ENCODE data around the gene NTM.

Gene NTM

DNA sequence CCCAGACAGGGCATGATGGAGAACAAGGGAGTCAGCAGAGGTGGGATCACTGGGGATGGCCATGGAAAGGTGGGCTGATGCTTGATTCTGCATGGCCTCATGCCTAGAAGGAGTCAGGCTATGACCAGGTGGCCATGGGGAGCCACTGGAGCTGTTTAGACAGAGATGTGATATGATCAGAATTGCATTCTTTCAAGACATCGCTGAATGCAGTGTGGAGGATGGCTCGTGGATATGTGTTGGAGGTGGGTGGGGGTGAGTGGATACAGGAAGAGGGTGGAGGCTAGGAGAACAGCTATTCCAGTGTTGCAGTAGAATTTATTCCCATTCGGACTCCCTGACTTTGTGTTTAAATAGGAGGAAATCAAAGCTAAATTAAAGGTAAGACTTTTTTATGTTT, 841.1 kb downstream of the NTM start:
- DNase-seq = no peak

DNA sequence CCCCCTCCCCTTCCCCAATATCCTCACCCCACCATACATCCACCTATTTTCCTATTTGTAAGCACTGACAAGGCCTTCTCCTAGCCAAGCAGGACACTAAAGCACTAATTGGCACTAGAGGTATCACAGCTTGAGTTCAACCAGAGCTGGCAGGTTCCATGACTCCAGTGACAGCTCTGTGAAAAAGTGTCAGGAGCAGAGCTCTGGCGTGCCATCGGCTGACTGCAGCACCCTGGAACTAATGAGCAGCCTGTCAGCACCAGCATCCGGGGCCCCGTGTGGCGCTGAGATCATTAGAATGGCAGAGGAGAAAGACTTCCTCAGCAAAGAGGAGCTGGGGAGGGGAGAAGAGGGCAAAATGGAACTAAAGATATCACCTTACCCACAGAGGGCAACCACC, 847.4 kb downstream of the NTM start:
- DNase-seq = no peak

- no peak for DNase-seq
Observed at GRCh38 chr11:132220474-132220873, 850.1 kb downstream of the NTM start.

- no peak for DNase-seq
Observed at GRCh38 chr11:132222345-132222744, 851.9 kb downstream of the NTM start.

- no peak for DNase-seq
Observed at GRCh38 chr11:132226522-132226921, 856.1 kb downstream of the NTM start.

DNA sequence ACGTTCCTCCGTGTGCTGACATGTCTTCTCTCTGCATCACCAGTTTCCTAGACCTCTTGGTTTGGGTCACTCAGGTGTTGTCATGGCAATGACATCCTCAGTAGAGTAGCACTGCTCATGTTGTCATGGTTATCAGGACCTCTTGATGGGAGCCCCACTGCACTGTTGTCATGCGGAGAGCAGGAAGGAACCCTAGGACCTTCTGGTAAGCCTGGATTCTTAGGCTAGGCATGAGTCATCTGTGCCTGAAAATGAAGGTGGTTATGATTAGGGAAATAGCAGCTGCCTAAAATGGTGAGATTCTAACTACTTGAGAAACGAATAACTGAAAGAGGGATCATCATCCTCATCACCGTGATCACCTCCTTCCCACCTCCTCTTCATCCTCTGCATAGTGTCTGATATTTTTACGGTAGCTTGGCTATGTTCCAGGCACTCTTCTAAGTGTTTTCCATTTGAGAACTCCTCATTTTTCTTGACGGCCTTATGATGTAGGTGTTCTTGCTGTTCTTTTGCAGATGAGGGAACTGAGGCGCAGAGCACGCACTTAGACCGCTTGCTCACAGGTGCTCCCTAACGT, 858.4 kb downstream of the NTM start:
- no peak for DNase-seq

DNA sequence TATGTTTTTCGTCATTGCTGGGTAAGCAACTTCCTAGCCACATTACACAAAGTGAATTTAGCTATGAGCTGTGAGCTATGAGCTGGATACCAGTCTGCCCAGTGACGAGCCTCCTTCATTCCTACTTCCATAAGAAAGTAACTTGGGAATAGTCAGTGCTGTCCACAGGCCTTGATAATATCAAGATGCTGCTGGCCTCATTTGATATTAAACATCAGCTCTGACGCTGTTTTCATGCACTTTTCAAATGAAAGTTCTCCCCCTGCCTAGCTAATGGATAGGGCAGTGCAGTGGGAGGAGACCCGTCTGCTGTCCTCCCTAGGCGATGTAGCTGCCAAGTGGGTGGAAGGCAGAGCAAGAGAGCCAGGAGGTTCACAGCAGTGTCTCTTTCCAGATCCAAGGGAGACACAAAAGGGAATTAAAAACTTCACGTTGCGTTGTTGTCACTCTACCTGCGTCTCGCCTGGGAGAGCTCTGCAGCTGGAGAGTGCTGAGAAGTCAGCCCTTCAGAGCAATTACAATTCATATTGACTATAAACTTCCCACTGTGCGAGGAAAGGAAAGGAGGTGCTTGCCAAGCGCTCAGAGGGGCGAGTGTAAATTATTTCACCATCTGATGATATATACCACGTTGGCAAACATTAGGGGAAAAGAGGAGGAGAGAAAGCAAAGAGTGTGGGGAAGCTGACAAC, 861.4 kb downstream of the NTM start:
- no peak for DNase-seq

- no peak for DNase-seq
Observed at GRCh38 chr11:132234878-132235277, 864.5 kb downstream of the NTM start.

DNA sequence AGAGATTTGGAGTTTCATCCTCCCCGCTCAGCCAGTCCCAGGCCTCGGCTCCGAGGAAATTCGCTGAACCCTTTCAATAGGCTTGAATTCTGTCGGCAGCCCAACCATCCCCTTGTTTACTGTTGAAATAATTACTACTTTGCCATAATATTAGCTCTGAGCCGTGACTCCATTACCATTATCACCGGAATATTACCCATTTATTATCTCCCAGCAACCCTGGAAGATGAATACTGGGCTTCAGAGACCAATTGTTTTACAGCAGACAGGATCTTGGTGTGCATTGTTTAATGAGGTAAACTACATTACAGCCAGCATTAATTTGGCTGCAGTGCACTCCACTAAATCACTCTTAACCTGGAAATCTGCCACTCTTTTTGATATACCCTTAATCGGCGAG, 867.4 kb downstream of the NTM start:
- no peak for DNase-seq

DNA sequence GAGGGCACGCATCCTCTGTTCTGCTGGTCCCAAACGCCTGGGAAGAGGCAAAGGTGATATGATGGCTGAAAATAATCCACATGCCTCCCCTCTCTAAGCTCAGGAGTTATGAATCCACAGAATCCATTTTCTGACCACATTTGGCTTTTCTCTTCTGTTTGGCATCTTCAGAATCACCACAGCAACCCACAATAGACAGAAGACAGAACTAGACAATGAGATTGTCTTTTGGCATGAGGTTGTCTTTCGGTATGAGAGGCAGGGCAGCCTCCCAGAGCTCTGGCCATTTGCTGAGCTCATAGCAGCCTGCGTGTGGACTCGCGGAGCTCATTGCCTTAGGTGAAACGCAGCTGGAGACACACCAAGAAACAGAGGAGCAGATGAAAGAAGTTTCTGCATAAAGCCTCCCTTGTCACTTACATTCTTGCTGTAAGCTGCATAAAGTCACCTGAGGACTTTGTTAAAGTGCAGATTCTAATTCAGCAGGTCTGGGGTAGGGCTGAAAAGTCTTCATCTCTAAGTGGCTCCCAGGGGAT, 868.0 kb downstream of the NTM start:
- no peak for DNase-seq

DNA sequence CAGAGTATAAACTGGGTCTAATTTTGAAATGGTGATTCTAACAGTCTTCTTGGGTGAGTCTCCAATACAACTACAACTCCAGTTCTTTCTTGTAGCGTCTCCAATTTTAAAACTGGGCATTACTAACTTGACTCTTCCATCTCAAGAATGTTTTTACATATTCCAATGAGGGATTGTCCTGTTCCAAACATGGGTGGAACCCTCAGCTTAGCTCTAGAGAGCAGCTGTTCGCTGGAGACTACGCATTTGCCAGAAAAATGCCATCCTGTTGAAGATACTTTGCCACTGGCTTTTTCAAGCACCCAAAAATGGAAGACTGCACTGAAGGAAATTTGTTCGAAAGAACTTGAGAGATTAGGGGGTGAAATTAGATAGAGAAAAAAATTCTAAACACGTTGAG, 870.0 kb downstream of the NTM start:
- DNase-seq = no peak

- no peak for DNase-seq
Observed at GRCh38 chr11:132242632-132243031, 872.2 kb downstream of the NTM start.

DNA sequence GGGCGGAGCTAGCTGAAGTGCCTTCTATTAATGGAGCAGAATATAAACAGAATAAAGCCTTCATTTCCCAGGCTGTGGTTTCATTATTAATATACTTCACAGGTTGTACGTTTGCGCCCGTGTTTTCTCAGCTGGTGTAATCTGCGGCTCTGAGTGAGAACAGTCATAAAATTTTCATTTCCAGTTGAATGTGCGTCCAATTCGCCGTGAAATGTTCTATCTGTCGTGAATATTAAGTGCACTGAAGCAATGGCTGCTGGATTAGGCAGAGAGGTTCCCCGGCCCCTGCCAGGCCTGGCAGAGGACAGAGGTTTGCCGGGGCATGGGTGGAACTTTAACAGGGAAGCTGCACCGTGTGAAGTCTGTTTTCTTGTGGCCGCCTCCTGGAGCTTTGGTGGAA, 874.4 kb downstream of the NTM start:
- no peak for DNase-seq

DNA sequence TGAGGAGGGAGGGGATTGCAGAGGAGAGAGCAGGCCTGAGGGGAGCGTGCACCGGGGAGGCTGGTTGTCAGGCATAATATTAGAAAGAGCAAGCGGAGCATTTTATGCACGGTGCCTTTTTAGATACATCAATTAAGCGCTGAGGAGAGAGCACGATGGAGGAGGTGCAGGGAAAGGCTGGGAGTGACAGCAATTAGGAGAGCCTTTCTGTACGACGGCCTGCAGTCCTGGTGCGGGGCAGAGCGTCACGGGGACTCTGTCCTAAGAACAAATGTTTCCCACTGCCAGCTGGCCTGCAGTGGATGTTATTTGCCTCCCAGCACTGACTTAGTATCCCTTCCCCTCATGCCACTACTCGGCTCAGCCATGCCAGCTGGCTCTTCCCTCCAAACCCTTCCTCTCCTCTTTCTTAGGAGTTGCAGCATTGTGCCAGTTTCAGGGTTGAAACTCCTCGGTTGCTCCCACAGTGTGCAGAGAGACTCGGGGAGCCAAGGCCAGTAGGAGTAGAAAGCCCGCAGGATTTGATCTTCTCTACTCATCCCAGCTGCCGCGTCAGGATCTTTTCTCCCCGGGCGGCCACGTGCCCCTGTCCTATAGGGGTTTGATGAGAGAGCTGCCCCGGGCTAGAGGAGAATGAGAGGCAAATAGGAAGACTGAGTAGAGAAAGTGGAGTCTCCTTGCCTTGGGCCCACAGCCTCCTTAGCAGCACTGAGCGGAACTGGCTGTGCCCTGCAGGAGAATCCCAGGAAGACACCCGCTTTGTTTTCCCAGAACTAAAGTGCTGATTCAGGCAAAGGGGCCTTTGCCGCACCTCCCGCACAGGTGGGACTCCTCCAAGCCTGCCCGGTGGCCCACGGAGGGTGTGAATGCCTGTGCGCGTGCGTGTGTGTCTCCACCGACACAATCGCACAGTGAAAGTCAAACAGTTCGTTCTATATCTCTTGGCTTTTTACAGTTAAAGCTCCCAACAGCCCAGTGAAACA, 875.3 kb downstream of the NTM start:
- no peak for DNase-seq

GRCh38 chr11:132248580-132248979, 878.2 kb downstream of the NTM start:
- DNase-seq = no peak

DNA sequence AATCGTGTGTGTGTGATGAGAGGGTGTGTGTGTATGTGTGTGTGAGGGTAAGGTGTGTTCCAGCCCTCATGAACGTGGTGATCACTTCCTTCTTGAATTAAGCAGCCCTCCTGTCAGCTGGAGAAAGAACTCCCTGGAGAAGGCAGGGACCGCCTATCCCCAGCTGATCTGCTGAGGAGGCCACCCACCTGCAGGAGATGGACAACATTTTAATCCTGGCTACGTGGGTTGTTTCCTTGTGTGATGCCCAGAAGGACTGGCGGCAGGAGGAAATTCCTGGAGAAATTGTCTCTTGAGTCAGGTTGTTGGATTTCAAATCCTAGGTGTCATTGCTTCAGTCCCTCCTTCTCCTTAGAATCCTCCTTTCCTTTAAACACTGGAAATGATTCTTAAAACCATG, 878.8 kb downstream of the NTM start:
- no peak for DNase-seq

GRCh38 chr11:132251061-132251460, 880.6 kb downstream of the NTM start:
- DNase-seq = no peak

DNA sequence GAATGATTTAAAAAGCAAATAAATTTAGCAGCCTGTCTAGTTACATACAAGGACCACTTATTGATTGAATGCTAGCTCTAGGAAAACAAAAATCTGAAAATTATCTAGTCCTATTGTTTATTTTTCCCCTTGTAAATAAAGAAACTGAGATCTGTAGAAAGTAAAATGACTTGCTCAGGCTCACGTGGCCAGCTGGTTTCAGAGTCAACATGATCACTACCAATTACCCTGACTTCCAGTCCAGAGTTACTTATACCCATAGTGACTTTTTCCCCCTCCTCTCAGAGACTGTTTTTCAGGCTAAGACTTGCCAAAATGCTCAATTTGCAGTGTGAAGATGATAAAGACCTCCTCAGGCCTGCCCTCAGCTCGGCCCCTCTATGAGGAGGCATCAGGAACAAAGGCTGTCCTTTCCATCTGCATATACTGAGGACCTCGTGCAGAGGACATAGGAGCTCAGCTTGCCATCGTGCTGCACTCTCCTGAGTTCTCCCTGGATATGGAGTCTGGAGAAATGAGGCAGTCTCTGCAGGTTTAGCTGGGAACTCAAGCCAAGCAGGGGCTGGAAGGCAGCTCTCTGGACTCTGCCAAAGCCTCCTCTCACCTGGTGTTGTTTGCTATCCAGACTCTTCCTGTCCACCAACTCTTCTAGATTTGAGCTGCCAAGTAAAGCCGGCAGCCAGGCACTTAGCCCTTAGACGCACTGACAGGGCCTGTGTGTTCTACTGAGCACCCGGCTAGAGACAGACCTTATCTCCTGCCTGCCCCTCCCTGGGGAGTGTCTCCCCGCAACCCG, 883.3 kb downstream of the NTM start:
- no peak for DNase-seq

GRCh38 chr11:132254906-132255305, 884.5 kb downstream of the NTM start:
- no peak for DNase-seq

- no peak for DNase-seq
Observed at GRCh38 chr11:132256528-132257279, 886.3 kb downstream of the NTM start.

- DNase-seq = no peak
Observed at GRCh38 chr11:132257871-132258270, 887.5 kb downstream of the NTM start.

- DNase-seq = no peak
Observed at GRCh38 chr11:132258875-132259274, 888.5 kb downstream of the NTM start.

Measured in NCI-H2171 (cell line).